Neuronal stem cell (in vitro differentiated cells): ENCODE measurements around the gene PIGX.

Experiments
- DNase-seq: peaks from one replicate; pipeline ENCODE4 v3.0.0-alpha.2; 2013; ENCODE audit warnings: low spot score
- H2AFZ ChIP-seq: one replicate; pipeline ENCODE4 v1.6.1; 2013; ENCODE audit warnings: mild to moderate bottlenecking, low read length, inconsistent platforms
- H2AK5ac ChIP-seq: 2 replicates; pipeline ENCODE4 v1.6.1; 2013; ENCODE audit warnings: low read depth, mild to moderate bottlenecking, inconsistent platforms, low read length, moderate library complexity, mixed read lengths
- H2BK120ac ChIP-seq: 2 replicates; pipeline ENCODE4 v1.6.1; 2013; ENCODE audit warnings: low read depth, mild to moderate bottlenecking, inconsistent platforms, low read length, moderate library complexity, mixed read lengths
- H2BK12ac ChIP-seq: one replicate; pipeline ENCODE4 v1.6.1; 2013; ENCODE audit warnings: low read length, inconsistent platforms
- H2BK15ac ChIP-seq: 2 replicates; pipeline ENCODE4 v1.6.1; 2013; ENCODE audit warnings: mild to moderate bottlenecking, low read length, inconsistent platforms, mixed read lengths
- H2BK5ac ChIP-seq: one replicate; pipeline ENCODE4 v1.6.1; 2013; ENCODE audit warnings: inconsistent platforms, mild to moderate bottlenecking, low read length, moderate library complexity
- H3K14ac ChIP-seq: one replicate; pipeline ENCODE4 v1.6.1; 2013; ENCODE audit warnings: low read length, inconsistent platforms
- H3K18ac ChIP-seq: 2 replicates; pipeline ENCODE4 v1.6.1; 2013; ENCODE audit warnings: low read length, inconsistent platforms
- H3K23ac ChIP-seq: 2 replicates; pipeline ENCODE4 v1.6.1; 2013; ENCODE audit warnings: low read depth, mild to moderate bottlenecking, mixed read lengths, low read length, inconsistent platforms; ENCODE audit not compliant: poor library complexity
- H3K27ac ChIP-seq: replicated peaks from 3 replicates; pipeline ENCODE4 v1.5.1; 2013; ENCODE audit warnings: low read length, inconsistent platforms
- H3K27me3 ChIP-seq, 3 experiments: 2 replicates each; pipeline ENCODE4 v1.6.1; 2013; ENCODE audit warnings: low read length in 3 of 3, mild to moderate bottlenecking in 2 of 3, inconsistent platforms in 1 of 3, low read depth in 1 of 3, mixed read lengths in 1 of 3, moderate library complexity in 1 of 3; ENCODE audit not compliant: control insufficient read depth in 3 of 3, insufficient read depth in 3 of 3
- H3K36me3 ChIP-seq, 2 donors: replicated peaks in 1 of 2; 2 replicates each; pipeline ENCODE4 v1.6.1; 2013; ENCODE audit warnings: low read length in 2 of 2; ENCODE audit not compliant: control insufficient read depth in 2 of 2, insufficient read depth in 2 of 2
- H3K4ac ChIP-seq: 2 replicates; pipeline ENCODE4 v1.6.1; 2013; ENCODE audit warnings: inconsistent platforms, mild to moderate bottlenecking, low read length, moderate library complexity
- H3K4me1 ChIP-seq, 2 donors: 1 replicate in 1 of 2; 2 replicates in 1 of 2; pipeline ENCODE4 v1.6.1; 2013; ENCODE audit warnings: low read length in 2 of 2, low read depth in 1 of 2; ENCODE audit not compliant: control insufficient read depth in 2 of 2, insufficient read depth in 1 of 2
- H3K4me2 ChIP-seq: one replicate; pipeline ENCODE4 v1.6.1; 2013; ENCODE audit warnings: mild to moderate bottlenecking, low read length, inconsistent platforms; ENCODE audit not compliant: insufficient read depth, poor library complexity, severe bottlenecking
- H3K4me3 ChIP-seq, 2 donors: 2 replicates each; pipeline ENCODE4 v1.5.1; 2013; ENCODE audit warnings: low read length in 2 of 2, mild to moderate bottlenecking in 2 of 2, inconsistent platforms in 1 of 2, moderate library complexity in 1 of 2
- H3K79me1 ChIP-seq: one replicate; pipeline ENCODE4 v1.6.1; 2013; ENCODE audit warnings: low read depth, mild to moderate bottlenecking, inconsistent platforms, low read length, moderate library complexity
- H3K9ac ChIP-seq: one replicate; pipeline ENCODE4 v1.6.1; 2013; ENCODE audit warnings: mild to moderate bottlenecking, low read depth, low read length, inconsistent platforms; ENCODE audit not compliant: poor library complexity
- H3K9me3 ChIP-seq, 2 donors: replicated peaks in 1 of 2; 2 replicates each; pipeline versions ENCODE3 to v1.6.1; 2013; ENCODE audit warnings: low read length in 2 of 2, mild to moderate bottlenecking in 2 of 2, inconsistent platforms in 1 of 2, low read depth in 1 of 2, mixed read lengths in 1 of 2, moderate library complexity in 1 of 2; ENCODE audit not compliant: control insufficient read depth in 2 of 2, insufficient read depth in 1 of 2
- H4K8ac ChIP-seq: one replicate; pipeline ENCODE4 v1.6.1; 2013; ENCODE audit warnings: low read depth, mild to moderate bottlenecking, inconsistent platforms, low read length, moderate library complexity
- H4K91ac ChIP-seq: one replicate; pipeline ENCODE4 v1.6.1; 2013; ENCODE audit warnings: low read length, low read depth, mild to moderate bottlenecking, inconsistent platforms; ENCODE audit not compliant: poor library complexity
- WGBS, 2 donors: extraction: QIAGEN DNeasy Blood & Tissue Kit; methylation state at CpG; one replicate each; pipeline ENCODE4 v1.1.7; 2013; ENCODE audit warnings: missing lambda C conversion rate in 2 of 2, mixed read lengths in 1 of 2; ENCODE audit not compliant: insufficient read length in 2 of 2, insufficient replicate concordance in 1 of 2; ENCODE audit errors: extremely low coverage in 2 of 2; 5-methylcytosine and 5-hydroxymethylcytosine counted together

Gene PIGX

GRCh38 chr3:196695849-196696226 lies 16.3 kb upstream of the PIGX start:
- no peak overlapping the region for H3K18ac ChIP-seq
- peaks cover 3% of the 10 kb centered on the region for H3K79me1 ChIP-seq
- DNase-seq = no peak
- H3K27ac ChIP-seq = no peak overlapping the region
- H3K23ac ChIP-seq = no peak overlapping the region
- H3K14ac ChIP-seq = no peak overlapping the region
- peaks cover 0 to 2% (median 2%) of the 10 kb centered on the region in 3 experiments for H3K27me3 ChIP-seq
- H2AK5ac ChIP-seq = no peak overlapping the region
- H3K4ac ChIP-seq = no peak overlapping the region
- H4K91ac ChIP-seq = no peak overlapping the region
- H3K4me2 ChIP-seq = no peak overlapping the region
- H4K8ac ChIP-seq = no peak overlapping the region
- H3K9me3 ChIP-seq = no peaks in the 10 kb centered on the region
- no peak overlapping the region for H3K4me3 ChIP-seq
- no peak overlapping the region for H2BK5ac ChIP-seq
- no peak overlapping the region for H2BK15ac ChIP-seq
- WGBS, 2 donors = no CpG with 5 or more reads among the region's 5 CpGs
- no peak overlapping the region for H2BK120ac ChIP-seq
- no peaks in the 10 kb centered on the region for H3K4me1 ChIP-seq
- no peak overlapping the region for H3K9ac ChIP-seq
- no peak overlapping the region for H2AFZ ChIP-seq
- no peaks in the 10 kb centered on the region for H3K36me3 ChIP-seq
- H2BK12ac ChIP-seq = no peak overlapping the region

- WGBS, 2 donors = no CpG with 5 or more reads among the region's 5 CpGs
- Histone ChIP-seq H3K27me3 (peaks cover 0 to 2% (median 0%) of the 10 kb centered on the region in 3 experiments), H3K9me3 (no peaks in the 10 kb centered on the region)
Observed at GRCh38 chr3:196697270-196697669, 14.9 kb upstream of the PIGX start.

GRCh38 chr3:196699749-196700148 lies 12.4 kb upstream of the PIGX start:
- no peak overlapping the region for H2BK5ac ChIP-seq
- H3K4me3 ChIP-seq = no peak overlapping the region
- H3K23ac ChIP-seq = no peak overlapping the region
- H3K4me1 ChIP-seq = no peaks in the 10 kb centered on the region
- no peak overlapping the region for H2BK12ac ChIP-seq
- no peak overlapping the region for H2AK5ac ChIP-seq
- H2BK15ac ChIP-seq = no peak overlapping the region
- peaks cover 3% of the 10 kb centered on the region for H3K79me1 ChIP-seq
- H3K9ac ChIP-seq = no peak overlapping the region
- no CpG with 5 or more reads among the region's 7 CpGs for WGBS, 2 donors
- H4K8ac ChIP-seq = no peak overlapping the region
- no peak overlapping the region for H3K4me2 ChIP-seq
- no peak overlapping the region for H2BK120ac ChIP-seq
- H2AFZ ChIP-seq = peak overlapping the region; percentile 77
- H3K14ac ChIP-seq = no peak overlapping the region
- H3K4ac ChIP-seq = no peak overlapping the region
- H4K91ac ChIP-seq = no peak overlapping the region
- H3K27ac ChIP-seq = no peak overlapping the region
- DNase-seq = no peak
- no peaks in the 10 kb centered on the region for H3K36me3 ChIP-seq
- peaks cover 0 to 2% (median 0%) of the 10 kb centered on the region in 3 experiments for H3K27me3 ChIP-seq
- H3K18ac ChIP-seq = no peak overlapping the region
- no peaks in the 10 kb centered on the region for H3K9me3 ChIP-seq

More at GRCh38 chr3:196697270-196697669, 14.9 kb upstream of the PIGX start:
- no peak overlapping the region for H3K14ac ChIP-seq
- H3K27ac ChIP-seq = no peak overlapping the region
- H3K36me3 ChIP-seq = no peaks in the 10 kb centered on the region
- H4K91ac ChIP-seq = no peak overlapping the region
- no peaks in the 10 kb centered on the region for H3K4me1 ChIP-seq
- H2BK120ac ChIP-seq = no peak overlapping the region
- H2AK5ac ChIP-seq = no peak overlapping the region
- H2BK15ac ChIP-seq = no peak overlapping the region
- H3K9ac ChIP-seq = no peak overlapping the region
- H3K4ac ChIP-seq = no peak overlapping the region
- no peak overlapping the region for H2BK5ac ChIP-seq
- DNase-seq = no peak
- no peak overlapping the region for H3K18ac ChIP-seq
- no peak overlapping the region for H3K23ac ChIP-seq
- no peak overlapping the region for H2AFZ ChIP-seq
- H2BK12ac ChIP-seq = no peak overlapping the region
- H4K8ac ChIP-seq = no peak overlapping the region
- H3K4me2 ChIP-seq = no peak overlapping the region
- H3K79me1 ChIP-seq = peaks cover 3% of the 10 kb centered on the region
- no peak overlapping the region for H3K4me3 ChIP-seq

- Histone ChIP-seq H2BK12ac (no peak overlapping the region), H3K23ac (no peak overlapping the region), H2AFZ (no peak overlapping the region)
Observed at GRCh38 chr3:196700801-196701200, 11.4 kb upstream of the PIGX start.

More at GRCh38 chr3:196700801-196701200, 11.4 kb upstream of the PIGX start:
- H3K14ac ChIP-seq = no peak overlapping the region
- H3K36me3 ChIP-seq = no peaks in the 10 kb centered on the region
- WGBS, 2 donors = no CpG with 5 or more reads among the region's 4 CpGs
- H4K8ac ChIP-seq = no peak overlapping the region
- DNase-seq = no peak
- H4K91ac ChIP-seq = no peak overlapping the region
- no peak overlapping the region for H3K4me3 ChIP-seq
- H2BK5ac ChIP-seq = no peak overlapping the region
- no peaks in the 10 kb centered on the region for H3K79me1 ChIP-seq
- no peak overlapping the region for H3K4ac ChIP-seq
- no peaks in the 10 kb centered on the region for H3K4me1 ChIP-seq
- no peak overlapping the region for H2BK120ac ChIP-seq
- no peak overlapping the region for H2AK5ac ChIP-seq
- H3K27ac ChIP-seq = no peak overlapping the region
- no peak overlapping the region for H3K18ac ChIP-seq
- H3K4me2 ChIP-seq = no peak overlapping the region
- no peaks in the 10 kb centered on the region for H3K9me3 ChIP-seq
- no peak overlapping the region for H3K9ac ChIP-seq
- H2BK15ac ChIP-seq = no peak overlapping the region
- H3K27me3 ChIP-seq = peaks cover 0 to 2% (median 0%) of the 10 kb centered on the region in 3 experiments
